Adrenal gland (tissue), 12 donors: ENCODE results near the gene GDF10. TPM values are rescaled to one million over a fixed set of nuclear protein-coding genes. Genes with fewer than 3 reads are reported as not detected.

ENCODE experiments used
- DNase-seq, 7 donors: peaks; one replicate each; pipeline ENCODE4 v3.0.0-alpha.2; 2019 to 2020
- H3K27ac ChIP-seq, 5 donors: fragments of 200-600 bp; sonication (generic) in 4 of 5; 1 replicate in 3 of 5; 2 replicates in 2 of 5; pipeline versions ENCODE4 v1.5.1 to v1.8.0; 2016 to 2020; ENCODE audit warnings: mild to moderate bottlenecking in 1 of 5
- H3K27me3 ChIP-seq: fragments of 200-600 bp; 2 replicates; pipeline ENCODE4 v1.8.0; 2021
- H3K36me3 ChIP-seq, 2 donors: fragments of 200-600 bp; replicated peaks in 1 of 2; 1 replicate in 1 of 2; 2 replicates in 1 of 2; pipeline versions ENCODE4 v1.5.1 to v1.8.0; 2018 to 2022
- H3K4me1 ChIP-seq, 2 donors: fragments of 200-600 bp; replicated peaks in 1 of 2; 1 replicate in 1 of 2; 2 replicates in 1 of 2; pipeline versions ENCODE4 v1.5.1 to v1.8.0; 2018 to 2021
- H3K4me3 ChIP-seq, 4 donors: fragments of 200-600 bp; sonication (generic) in 3 of 4; one replicate each; pipeline ENCODE4 v1.5.1; 2016 to 2018
- H3K9me3 ChIP-seq, 3 donors: fragments of 200-600 bp; sonication (generic) in 1 of 3; replicated peaks in 1 of 3; 1 replicate in 2 of 3; 2 replicates in 1 of 3; pipeline versions ENCODE4 v1.5.1 to v1.8.0; 2016 to 2021
- POLR2A ChIP-seq, 2 donors: fragments of 450-650 bp; IDR thresholded peaks; one replicate each; pipeline ENCODE4 v1.6.1; 2017; ENCODE audit warnings: antibody characterized with exemption in 2 of 2, mild to moderate bottlenecking in 2 of 2, moderate library complexity in 1 of 2
- WGBS, 4 donors: extraction: QIAGEN DNeasy Blood & Tissue Kit in 2 of 4; methylation state at CpG; one replicate each; pipeline versions ENCODE4 v1.1.5 to v1.1.7; 2013 to 2017; 5-methylcytosine and 5-hydroxymethylcytosine counted together
- intact Hi-C, 2 donors: fragments of 100-400 bp; cut with DNase I; formaldehyde crosslinking; loops; one replicate each; pipeline versions ENCODE4 v1.14.1 to v1.15.0; 2022 to 2023
- polyA plus RNA-seq, 3 donors: library from polyadenylated mRNA; stranded (reverse); fragments of 200-250 nt in 2 of 3; fragments of 350-450 nt in 1 of 3; fragmentation: Illumina TruSeq in 1 of 3; extraction: RNeasy Lipid Tissue Mini Kit (QIAGEN cat#74804) in 1 of 3; gene quantifications; one replicate each; pipeline ENCODE4 v1.2.3, GENCODE V29; 2013 to 2014
- total RNA-seq, 9 donors: library from RNA; depleted of rRNA in 4 of 9; stranded (reverse); fragments of >200 nt in 4 of 9; fragments of 120-200 nt in 1 of 9; fragmentation: NEBNext Ultra II Directional in 1 of 9; extraction: Animal tissue kit (Norgen Biotek cat#: 25700) in 1 of 9; gene quantifications; one replicate each; pipeline versions ENCODE4 v1.1.0 to v1.2.4, GENCODE V29; 2013 to 2023
- TF ChIP-seq, protein P1 (sequence below), 6 experiments: fragments of 450-650 bp in 4 of 6; fragments of 200-600 bp in 2 of 6; sonication (generic) in 1 of 6; IDR thresholded peaks; 1 replicate in 5 of 6; 2 replicates in 1 of 6; pipeline versions ENCODE4 v1.5.1 to v1.8.0; 2016 to 2021; ENCODE audit warnings: antibody characterized with exemption in 6 of 6, mild to moderate bottlenecking in 2 of 6, moderate library complexity in 1 of 6
- donor health status: healthy with polysubstance abuse.
- donor health status: Bipolar disorder and iron deficiency.
- donor health status: DM: yes; HTN: yes; CAD: no.
- donor health status: DM: no; HTN: no; CAD: no.
- donor health status: DM: no; HTN: no; CAD: no.
- donor health status: DM: yes; HTN: yes; CAD: no.

GDF10 gene
- total and polyA plus RNA-seq, 12 donors: 0.06 to 8.5 (median 1.2) TPM; not detected in 1

DNA sequence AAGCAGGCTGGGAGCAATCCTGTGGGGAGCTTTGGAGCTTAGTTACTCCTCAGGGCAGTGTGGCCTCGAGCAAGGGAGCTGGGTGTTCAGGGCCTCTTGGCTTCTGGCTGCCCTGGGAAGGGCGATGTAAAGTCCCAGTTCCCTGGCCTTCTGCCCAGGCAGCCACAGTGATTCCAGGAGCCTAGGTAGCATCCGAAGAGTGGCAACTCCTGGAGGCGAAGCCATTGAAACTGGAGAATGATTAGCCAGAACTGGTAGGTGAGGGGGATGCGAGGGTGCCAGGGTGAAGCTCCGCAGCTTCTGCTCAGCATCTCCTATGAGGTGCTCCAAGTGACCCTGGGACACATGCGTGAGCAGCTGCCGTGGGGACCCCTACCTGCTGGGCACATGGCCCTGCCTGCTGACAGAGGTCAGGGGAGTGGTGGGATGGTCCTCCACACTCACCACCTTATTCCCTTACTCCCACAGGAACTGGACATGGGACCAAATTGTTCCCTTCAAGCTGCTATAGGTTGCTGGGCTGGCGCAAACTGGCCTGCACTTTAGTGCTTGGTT is 14.5 kb downstream of the GDF10 start:
- H3K4me3 ChIP-seq: no peak overlapping the region
- no peaks in the 10 kb centered on the region for H3K9me3 ChIP-seq
- intact Hi-C loops: loop anchor here (5.0 kb wide), 1 partner anchor 267 kb away; no protein-coding TSS in a partner anchor
- TF ChIP-seq POLR2A (IDR thresholded peaks at IDR 0.05): no peak
- TF ChIP-seq, protein P1, sequence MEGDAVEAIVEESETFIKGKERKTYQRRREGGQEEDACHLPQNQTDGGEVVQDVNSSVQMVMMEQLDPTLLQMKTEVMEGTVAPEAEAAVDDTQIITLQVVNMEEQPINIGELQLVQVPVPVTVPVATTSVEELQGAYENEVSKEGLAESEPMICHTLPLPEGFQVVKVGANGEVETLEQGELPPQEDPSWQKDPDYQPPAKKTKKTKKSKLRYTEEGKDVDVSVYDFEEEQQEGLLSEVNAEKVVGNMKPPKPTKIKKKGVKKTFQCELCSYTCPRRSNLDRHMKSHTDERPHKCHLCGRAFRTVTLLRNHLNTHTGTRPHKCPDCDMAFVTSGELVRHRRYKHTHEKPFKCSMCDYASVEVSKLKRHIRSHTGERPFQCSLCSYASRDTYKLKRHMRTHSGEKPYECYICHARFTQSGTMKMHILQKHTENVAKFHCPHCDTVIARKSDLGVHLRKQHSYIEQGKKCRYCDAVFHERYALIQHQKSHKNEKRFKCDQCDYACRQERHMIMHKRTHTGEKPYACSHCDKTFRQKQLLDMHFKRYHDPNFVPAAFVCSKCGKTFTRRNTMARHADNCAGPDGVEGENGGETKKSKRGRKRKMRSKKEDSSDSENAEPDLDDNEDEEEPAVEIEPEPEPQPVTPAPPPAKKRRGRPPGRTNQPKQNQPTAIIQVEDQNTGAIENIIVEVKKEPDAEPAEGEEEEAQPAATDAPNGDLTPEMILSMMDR (IDR thresholded peaks at IDR 0.05): no peak
- H3K27me3 ChIP-seq: no peaks in the 10 kb centered on the region
- DNase-seq: no peak
- H3K36me3 ChIP-seq: no peaks in the 10 kb centered on the region
- H3K27ac ChIP-seq: no peak overlapping the region
- H3K4me1 ChIP-seq: peaks cover 0 to 12% of the 10 kb centered on the region in 2 donors
- 78 to 90% (median 87%) methylated on average over 9 of the region's 9 CpGs for WGBS, 4 donors

DNA sequence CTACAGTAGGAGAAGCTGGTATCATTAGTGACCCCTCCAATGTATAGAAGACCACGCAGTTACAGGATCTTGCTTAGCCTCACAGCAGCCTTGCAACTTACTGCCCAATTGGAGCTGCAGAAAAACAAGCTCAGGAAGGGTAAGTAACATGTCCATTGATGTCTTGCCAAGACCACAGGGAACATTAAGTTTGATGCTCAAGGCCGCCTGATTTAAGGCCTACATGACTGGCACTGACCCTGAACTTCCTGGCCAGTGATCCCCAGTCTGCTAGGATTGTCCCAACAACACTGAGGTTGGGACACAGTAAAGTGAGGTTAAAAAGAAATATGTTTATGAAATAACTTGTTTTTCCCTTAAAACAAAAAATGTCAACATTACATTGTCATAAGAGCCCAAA is 15.4 kb downstream of the GDF10 start:
- H3K36me3 ChIP-seq: no peaks in the 10 kb centered on the region
- intact Hi-C loops: no loop called here
- DNase-seq: peak in 6 of 7 donors; percentile 33 to 69 (median 44)

DNA sequence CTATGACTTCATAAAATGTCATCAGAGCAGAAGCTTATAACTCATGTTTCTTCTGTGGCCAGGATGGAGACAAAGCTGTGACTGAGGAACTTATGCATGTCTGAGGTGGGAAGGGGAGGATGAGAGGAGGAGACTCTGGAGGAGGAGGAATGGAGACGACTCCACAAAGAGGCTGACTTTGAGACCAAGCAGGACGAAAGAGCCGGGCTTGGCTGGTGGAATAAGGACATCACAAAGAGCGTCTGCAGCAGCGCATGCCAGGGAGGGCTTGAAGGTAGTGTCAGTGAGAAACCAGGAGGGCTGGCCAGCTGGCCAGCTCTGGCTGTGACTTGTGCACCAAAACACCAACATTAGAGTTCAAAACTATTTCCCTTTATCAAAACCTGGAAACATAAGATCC is 16.1 kb downstream of the GDF10 start:
- Histone ChIP-seq H3K36me3 (no peaks in the 10 kb centered on the region), H3K27ac (no peak overlapping the region), H3K4me3 (no peak overlapping the region), H3K9me3 (no peaks in the 10 kb centered on the region), H3K27me3 (no peaks in the 10 kb centered on the region), H3K4me1 (peaks cover 0 to 12% of the 10 kb centered on the region in 2 donors)
- intact Hi-C loops: no loop called here
- DNase-seq: no peak
- 79 to 92% (median 83%) methylated on average over 5 of the region's 5 CpGs for WGBS, 4 donors
- TF ChIP-seq, protein P1 (IDR thresholded peaks at IDR 0.05): no peak
- no peak for TF ChIP-seq POLR2A (IDR thresholded peaks at IDR 0.05)

More for the DNA sequence above, 15.4 kb downstream of the GDF10 start:
- Histone ChIP-seq H3K4me3 (no peak overlapping the region), H3K27me3 (no peaks in the 10 kb centered on the region), H3K27ac (peak overlapping the region in 2 of 5 donors; percentile 5 to 26), H3K4me1 (peaks cover 0 to 12% of the 10 kb centered on the region in 2 donors), H3K9me3 (no peaks in the 10 kb centered on the region)
- TF ChIP-seq, protein P1 (IDR thresholded peaks at IDR 0.05): no peak
- no peak for TF ChIP-seq POLR2A (IDR thresholded peaks at IDR 0.05)
- 34 to 77% (median 41%) methylated on average over 1 to 2 of the region's 2 CpGs for WGBS, 4 donors

DNA sequence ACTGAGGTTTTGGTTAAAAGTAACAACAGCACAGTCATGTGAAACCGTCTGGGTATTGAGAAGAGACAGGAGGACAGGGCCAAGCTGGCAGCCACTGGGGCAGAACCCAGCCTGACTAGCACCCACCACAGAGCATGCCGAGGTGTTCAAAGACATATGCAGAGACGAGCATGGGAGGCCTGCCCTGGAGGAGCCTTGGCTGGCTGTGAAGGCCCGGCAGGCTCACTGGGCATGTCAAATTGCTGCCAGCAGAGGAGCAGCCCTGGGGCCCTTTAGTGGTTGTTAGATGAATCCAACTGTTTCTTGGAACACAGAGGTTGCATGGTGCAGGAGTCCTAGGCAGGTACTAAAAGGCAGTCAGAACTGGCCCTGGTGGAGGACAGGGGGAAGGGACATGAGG is 17.3 kb downstream of the GDF10 start:
- DNase-seq: no peak
- no peak overlapping the region for H3K27ac ChIP-seq
- H3K27me3 ChIP-seq: no peaks in the 10 kb centered on the region
- intact Hi-C loops: no loop called here
- H3K4me1 ChIP-seq: peaks cover 0 to 12% of the 10 kb centered on the region in 2 donors
- H3K4me3 ChIP-seq: no peak overlapping the region
- TF ChIP-seq, protein P1 (IDR thresholded peaks at IDR 0.05): no peak
- TF ChIP-seq POLR2A (IDR thresholded peaks at IDR 0.05): no peak
- WGBS, 4 donors: 83 to 88% (median 87%) methylated on average over 3 to 4 of the region's 4 CpGs
- no peaks in the 10 kb centered on the region for H3K36me3 ChIP-seq
- no peaks in the 10 kb centered on the region for H3K9me3 ChIP-seq
